NB4 (cell line): ENCODE measurements around the gene CBX2.

Source experiments
- DNase-seq: peaks from one replicate; pipeline ENCODE4 v3.0.0; 2010; ENCODE audit warnings: low read depth
- H3K4me3 ChIP-seq: one replicate; pipeline ENCODE4 v1.5.1; 2011; ENCODE audit warnings: mild to moderate bottlenecking, low read depth, low read length, moderate library complexity
- CTCF ChIP-seq: IDR thresholded peaks from one replicate; pipeline ENCODE4 v1.5.1; 2012; ENCODE audit warnings: low read depth, low read length
- MAX ChIP-seq: IDR thresholded peaks from 2 replicates; pipeline ENCODE4 v1.6.1; 2011; ENCODE audit warnings: low read depth, low read length
- MYC ChIP-seq: IDR thresholded peaks from 2 replicates; pipeline ENCODE4 v1.6.1; 2011; ENCODE audit warnings: low read depth, low read length
- POLR2A ChIP-seq: IDR thresholded peaks from 2 replicates; pipeline ENCODE4 v1.6.1; 2011; ENCODE audit warnings: mild to moderate bottlenecking; ENCODE audit not compliant: insufficient read length; ENCODE audit errors: extremely low read depth

Gene CBX2

GRCh38 chr17:79835953-79836509 is 58.1 kb downstream of the CBX2 start:
- TF ChIP-seq MAX (no peak), CTCF (no peak), POLR2A (no peak), MYC (no peak)
- H3K4me3 ChIP-seq: no peak overlapping the region
- DNase-seq: peak; percentile 57

GRCh38 chr17:79836510-79836971 is 58.6 kb downstream of the CBX2 start:
- DNase-seq: peak; percentile 95
- TF ChIP-seq MYC (peak; percentile 83), POLR2A (no peak), CTCF (no peak), MAX (peak; percentile 85)
- H3K4me3 ChIP-seq: peak overlapping the region; percentile 87

GRCh38 chr17:79836972-79837887 is 59.3 kb downstream of the CBX2 start:
- DNase-seq: peak; percentile 93
- peak overlapping the region; percentile 87 for H3K4me3 ChIP-seq
- TF ChIP-seq POLR2A (peak; percentile 17), CTCF (no peak), MYC (peak; percentile 45; the same call in 1 of the 2 replicates), MAX (peak; percentile 55)
